Naive B cell (primary cell): ENCODE measurements around the gene SLC25A48. TPM values are rescaled to one million over a fixed set of nuclear protein-coding genes. Genes with fewer than 3 reads are reported as not detected.
"Not testable (repeated sequence)": the region's sequence is repeated elsewhere in the genome, so short reads cannot be mapped to it uniquely, and the experiment has no call there.

ENCODE experiments used
- ATAC-seq, 2 donors: fragments of 150-1000 bp; cut with Tn5 transposase; 2 replicates each; pipeline ENCODE4 v1.10.0; 2021; ENCODE audit warnings: low read depth in 2 of 2, mild to moderate bottlenecking in 2 of 2, moderate library complexity in 2 of 2
- DNase-seq: peaks from one replicate; pipeline ENCODE4 v3.0.0; 2022
- H3K27ac Mint-ChIP-seq, 6 donors: one replicate each; pipeline ENCODE4 v1.8.0; 2020 to 2022; ENCODE audit warnings: mild to moderate bottlenecking in 6 of 6, mixed read lengths in 6 of 6, moderate library complexity in 5 of 6, inconsistent platforms in 2 of 6
- H3K27me3 Mint-ChIP-seq, 3 donors: one replicate each; pipeline ENCODE4 v1.8.0; 2021 to 2022; ENCODE audit warnings: mixed read lengths in 3 of 3, mild to moderate bottlenecking in 1 of 3
- H3K36me3 Mint-ChIP-seq, 2 donors: one replicate each; pipeline ENCODE4 v1.8.0; 2020 to 2022; ENCODE audit warnings: mixed read lengths in 2 of 2, inconsistent platforms in 1 of 2, mild to moderate bottlenecking in 1 of 2
- H3K4me1 Mint-ChIP-seq, 3 donors: one replicate each; pipeline ENCODE4 v1.8.0; 2020 to 2022; ENCODE audit warnings: mixed read lengths in 3 of 3, inconsistent platforms in 1 of 3, mild to moderate bottlenecking in 1 of 3, moderate library complexity in 1 of 3
- H3K4me3 Mint-ChIP-seq, 8 donors: one replicate each; pipeline ENCODE4 v1.8.0; 2020 to 2022; ENCODE audit warnings: mild to moderate bottlenecking in 8 of 8, mixed read lengths in 8 of 8, moderate library complexity in 8 of 8, inconsistent platforms in 2 of 8
- H3K9me3 Mint-ChIP-seq, 7 donors: one replicate each; pipeline ENCODE4 v1.8.0; 2020 to 2022; ENCODE audit warnings: mixed read lengths in 7 of 7, mild to moderate bottlenecking in 5 of 7, inconsistent platforms in 2 of 7, moderate library complexity in 1 of 7
- polyA plus RNA-seq, 6 donors: library from polyadenylated mRNA; unstranded; fragments of 300-500 nt; fragmentation: Illumina TruSeq; gene quantifications; one replicate each; pipeline ENCODE4 v1.2.3, GENCODE V29; 2021; ENCODE audit warnings: low read depth in 6 of 6

Gene SLC25A48
- polyA plus RNA-seq, 6 donors from 2014 or later = not detected

GRCh38 chr5:135832941-135833920 is 1.2 kb upstream of the SLC25A48 start:
- H3K4me1 Mint-ChIP-seq = peaks cover 5 to 9% (median 8%) of the 10 kb centered on the region in 3 donors
- peaks cover 0 to 7% of the 10 kb centered on the region in 2 donors for H3K36me3 Mint-ChIP-seq
- no peak overlapping the region for H3K4me3 Mint-ChIP-seq
- DNase-seq = no peak
- peaks cover 4 to 12% (median 6%) of the 10 kb centered on the region in 7 donors for H3K9me3 Mint-ChIP-seq
- no peak for ATAC-seq
- H3K27ac Mint-ChIP-seq = no peak overlapping the region
- peaks cover 44 to 62% (median 55%) of the 10 kb centered on the region in 3 donors for H3K27me3 Mint-ChIP-seq

DNA sequence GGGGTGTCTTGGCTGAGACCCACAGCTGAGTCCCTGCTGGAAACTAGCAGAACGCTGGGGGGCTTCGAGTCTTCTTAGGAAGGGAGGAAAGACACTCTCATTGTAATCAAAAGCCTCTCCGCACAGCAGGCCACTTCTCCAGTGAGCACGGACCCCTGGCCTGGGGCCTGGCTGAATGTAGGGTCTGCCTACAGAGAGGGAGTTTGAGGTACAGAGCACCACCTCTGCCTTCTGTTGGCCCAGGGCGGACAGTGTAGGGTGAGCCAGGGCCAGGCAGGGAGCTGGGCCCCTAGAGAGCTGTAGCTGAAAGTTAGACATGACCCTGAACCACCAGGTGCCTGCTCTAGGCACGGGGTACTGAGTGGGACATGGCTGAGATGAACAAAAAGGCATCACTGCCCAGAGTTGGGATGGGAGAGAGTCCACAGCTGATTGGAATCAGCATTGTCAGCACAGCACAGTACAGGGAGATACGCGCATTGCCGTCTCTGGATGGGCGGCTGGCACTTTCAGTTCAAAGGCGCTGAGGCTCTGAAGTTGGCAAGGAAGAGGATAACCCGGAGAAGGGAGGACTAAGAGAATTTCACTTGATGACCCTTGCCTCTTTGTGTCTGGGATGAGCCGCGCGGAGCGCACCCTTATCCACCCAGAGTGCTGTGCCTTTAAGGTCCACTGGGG is 363 bp upstream of the SLC25A48 start:
- Mint-ChIP-seq H3K36me3 (peaks cover 0 to 7% of the 10 kb centered on the region in 2 donors), H3K4me1 (peaks cover 5 to 9% (median 8%) of the 10 kb centered on the region in 3 donors), H3K4me3 (peak overlapping the region in 2 of 8 donors; percentile 14 to 39), H3K27ac (no peak overlapping the region), H3K9me3 (peaks cover 5 to 18% (median 11%) of the 10 kb centered on the region in 7 donors), H3K27me3 (peaks cover 44 to 65% (median 55%) of the 10 kb centered on the region in 3 donors)
- ATAC-seq (no peak), DNase-seq (no peak)

DNA sequence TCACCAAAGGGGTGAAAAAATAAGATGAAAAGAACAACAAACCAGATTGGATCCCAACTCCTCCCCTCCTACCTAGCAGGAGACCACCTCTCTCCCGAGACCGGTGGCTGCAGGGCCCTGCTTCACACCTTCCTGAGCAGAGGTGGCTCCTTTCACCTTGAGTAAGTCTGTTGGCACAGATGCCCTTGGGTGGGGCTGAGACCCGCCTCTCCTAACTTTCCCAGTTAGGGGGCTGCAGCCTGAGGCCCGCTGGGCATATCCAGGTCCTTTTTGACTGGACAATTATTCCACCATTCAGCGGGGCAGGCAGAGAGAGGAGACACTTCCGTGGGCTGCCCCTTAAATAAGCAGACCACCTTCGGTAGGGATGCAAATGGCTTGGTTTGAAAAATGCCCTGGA is 1.3 kb downstream of the SLC25A48 start:
- Mint-ChIP-seq H3K9me3 (peaks cover 5 to 33% (median 12%) of the 10 kb centered on the region in 7 donors), H3K4me3 (no peak overlapping the region)

GRCh38 chr5:135838395-135838794 is 3.9 kb downstream of the SLC25A48 start:
- H3K9me3 Mint-ChIP-seq = peaks cover 5 to 39% (median 14%) of the 10 kb centered on the region in 7 donors
- H3K36me3 Mint-ChIP-seq, H3K4me3 Mint-ChIP-seq, H3K4me1 Mint-ChIP-seq, DNase-seq, ATAC-seq, H3K27ac Mint-ChIP-seq: not testable (repeated sequence)
- peaks cover 24 to 50% (median 35%) of the 10 kb centered on the region in 3 donors for H3K27me3 Mint-ChIP-seq

More for the DNA sequence above, 1.3 kb downstream of the SLC25A48 start:
- H3K36me3 Mint-ChIP-seq = peaks cover 0 to 7% of the 10 kb centered on the region in 2 donors
- peaks cover 36 to 69% (median 47%) of the 10 kb centered on the region in 3 donors for H3K27me3 Mint-ChIP-seq
- ATAC-seq (no peak), DNase-seq (no peak)
- no peak overlapping the region for H3K27ac Mint-ChIP-seq
- peaks cover 5 to 9% (median 8%) of the 10 kb centered on the region in 3 donors for H3K4me1 Mint-ChIP-seq

DNA sequence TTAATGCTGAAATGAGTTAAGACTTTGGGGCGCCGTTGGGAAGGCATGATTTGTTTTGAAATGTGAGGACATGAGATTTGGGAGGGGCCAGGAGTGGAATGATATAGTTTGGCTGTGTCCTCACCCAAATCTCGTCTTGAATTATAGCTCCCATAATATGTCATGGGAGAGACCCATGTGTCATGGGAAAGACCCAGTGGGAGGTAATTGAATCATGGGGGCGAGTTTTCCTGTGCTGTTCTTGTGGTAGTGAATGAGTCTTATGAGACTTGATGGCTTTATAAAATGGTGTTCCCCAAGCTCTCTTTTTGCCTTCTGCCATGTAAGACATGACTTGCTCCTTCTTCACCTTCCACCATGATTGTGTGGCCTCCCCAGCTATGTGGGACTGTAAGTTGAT is 5.1 kb downstream of the SLC25A48 start:
- H3K36me3 Mint-ChIP-seq = peaks cover 0 to 7% of the 10 kb centered on the region in 2 donors
- no peak for ATAC-seq
- no peak for DNase-seq
- H3K27me3 Mint-ChIP-seq = peaks cover 21 to 42% (median 24%) of the 10 kb centered on the region in 3 donors
- no peak overlapping the region for H3K27ac Mint-ChIP-seq
- H3K4me1 Mint-ChIP-seq = peaks cover 0 to 4% (median 0%) of the 10 kb centered on the region in 3 donors
- H3K4me3 Mint-ChIP-seq = no peak overlapping the region
- peaks cover 5 to 39% (median 14%) of the 10 kb centered on the region in 7 donors for H3K9me3 Mint-ChIP-seq

DNA sequence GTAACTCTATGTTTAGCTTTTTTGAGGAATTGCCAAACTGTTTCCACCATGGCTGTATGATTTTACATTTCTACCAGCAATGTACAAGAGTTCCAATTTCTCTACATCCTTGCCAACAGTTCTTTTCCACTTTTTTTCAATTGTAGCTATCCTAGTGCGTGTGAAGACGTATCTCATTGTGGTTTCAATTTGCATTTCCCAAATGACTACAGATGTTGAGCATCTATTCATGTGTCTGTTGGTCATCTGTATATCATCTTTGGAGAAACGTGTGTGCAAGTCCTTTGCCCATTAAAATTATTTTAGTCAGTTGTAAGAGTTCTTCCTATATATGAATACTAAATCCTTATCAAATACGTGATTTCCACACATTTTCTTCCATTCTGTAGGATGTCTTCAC is 6.5 kb downstream of the SLC25A48 start:
- Mint-ChIP-seq H3K4me1 (peaks cover 0 to 4% (median 0%) of the 10 kb centered on the region in 3 donors), H3K27me3 (peaks cover 21 to 36% (median 24%) of the 10 kb centered on the region in 3 donors), H3K27ac (no peak overlapping the region), H3K36me3 (peaks cover 0 to 7% of the 10 kb centered on the region in 2 donors), H3K4me3 (no peak overlapping the region), H3K9me3 (peaks cover 5 to 39% (median 14%) of the 10 kb centered on the region in 7 donors)
- DNase-seq (no peak), ATAC-seq (no peak)

DNA sequence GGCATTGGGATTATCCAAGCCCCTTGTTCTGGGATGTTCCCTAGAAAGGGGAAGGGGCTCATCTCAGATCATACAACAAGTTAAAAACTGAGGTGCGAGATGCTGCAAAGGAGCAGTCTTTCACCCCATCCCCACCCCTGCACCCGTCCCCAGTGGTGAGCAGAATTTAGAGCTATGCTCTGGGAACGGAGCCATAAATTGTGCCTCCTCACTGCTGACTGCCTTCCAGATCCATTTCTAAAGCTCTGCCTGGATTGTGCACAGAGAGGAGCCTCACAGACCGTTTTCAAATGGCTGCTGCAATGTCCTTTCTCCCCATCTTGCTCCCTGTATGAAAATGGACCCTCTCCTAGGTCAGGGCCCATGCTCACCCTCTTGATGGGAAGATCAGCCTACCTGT is 8.3 kb downstream of the SLC25A48 start:
- H3K4me1 Mint-ChIP-seq = no peaks in the 10 kb centered on the region
- ATAC-seq = no peak
- DNase-seq = no peak
- peaks cover 12 to 25% (median 18%) of the 10 kb centered on the region in 3 donors for H3K27me3 Mint-ChIP-seq
- H3K4me3 Mint-ChIP-seq = no peak overlapping the region
- H3K36me3 Mint-ChIP-seq = peaks cover 0 to 5% of the 10 kb centered on the region in 2 donors
- H3K9me3 Mint-ChIP-seq = peaks cover 3 to 35% (median 12%) of the 10 kb centered on the region in 7 donors
- H3K27ac Mint-ChIP-seq = no peak overlapping the region

GRCh38 chr5:135843571-135844337 is 9.3 kb downstream of the SLC25A48 start:
- no peaks in the 10 kb centered on the region for H3K4me1 Mint-ChIP-seq
- H3K4me3 Mint-ChIP-seq = no peak overlapping the region
- H3K36me3 Mint-ChIP-seq = no peaks in the 10 kb centered on the region
- H3K27ac Mint-ChIP-seq = no peak overlapping the region
- H3K27me3 Mint-ChIP-seq = peaks cover 11 to 22% (median 14%) of the 10 kb centered on the region in 3 donors
- no peak for DNase-seq
- no peak for ATAC-seq
- H3K9me3 Mint-ChIP-seq = peaks cover 0 to 25% (median 3%) of the 10 kb centered on the region in 7 donors

DNA sequence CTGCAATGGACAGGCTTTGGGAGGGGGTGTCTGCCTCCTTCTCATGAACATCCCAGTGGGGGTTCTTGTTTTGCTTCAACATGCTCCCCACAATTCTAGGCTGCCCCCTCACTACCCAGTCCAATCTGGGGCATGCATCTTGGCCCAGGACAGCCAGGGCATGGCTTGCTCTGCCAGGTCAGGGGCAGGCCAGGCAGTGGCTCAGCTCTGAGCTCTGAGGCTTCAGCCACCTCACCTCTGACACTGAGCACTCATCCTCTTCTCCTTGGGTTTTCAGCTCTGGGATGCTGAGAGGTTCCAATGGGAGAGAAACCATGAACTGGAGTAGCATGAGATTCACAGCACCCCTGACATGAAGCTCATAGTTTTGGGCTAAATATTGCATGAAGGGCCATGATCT is 11.8 kb downstream of the SLC25A48 start:
- ATAC-seq (no peak), DNase-seq (no peak)
- no peaks in the 10 kb centered on the region for H3K4me1 Mint-ChIP-seq
- H3K27ac Mint-ChIP-seq = no peak overlapping the region
- H3K27me3 Mint-ChIP-seq = peaks cover 6 to 20% (median 11%) of the 10 kb centered on the region in 3 donors
- peaks cover 0 to 2% (median 0%) of the 10 kb centered on the region in 7 donors for H3K9me3 Mint-ChIP-seq
- H3K36me3 Mint-ChIP-seq = no peaks in the 10 kb centered on the region
- H3K4me3 Mint-ChIP-seq = no peak overlapping the region

DNA sequence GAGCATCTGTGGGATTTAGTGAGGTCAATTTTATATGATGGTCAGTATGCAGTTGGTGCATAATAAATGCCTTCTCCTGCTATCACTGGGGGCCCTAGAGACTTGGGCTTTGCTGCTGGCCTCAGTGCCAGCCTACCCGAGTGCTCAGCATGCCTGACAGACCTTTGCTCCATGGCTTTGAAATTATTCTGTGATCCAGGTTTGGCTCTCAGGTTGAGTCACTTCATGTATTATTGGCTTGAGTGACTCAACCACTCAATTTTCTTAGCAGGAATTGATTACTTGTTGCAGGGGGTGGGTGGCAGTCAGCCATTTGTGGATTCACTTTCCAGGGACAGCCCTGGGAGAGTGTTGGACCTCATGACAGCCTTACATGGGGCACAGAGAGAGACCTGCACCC is 13.5 kb downstream of the SLC25A48 start:
- Mint-ChIP-seq H3K4me1 (no peaks in the 10 kb centered on the region), H3K27ac (no peak overlapping the region), H3K9me3 (peaks cover 0 to 1% (median 0%) of the 10 kb centered on the region in 7 donors), H3K4me3 (no peak overlapping the region), H3K27me3 (peaks cover 6 to 10% (median 9%) of the 10 kb centered on the region in 3 donors), H3K36me3 (no peaks in the 10 kb centered on the region)
- ATAC-seq (no peak), DNase-seq (no peak)

DNA sequence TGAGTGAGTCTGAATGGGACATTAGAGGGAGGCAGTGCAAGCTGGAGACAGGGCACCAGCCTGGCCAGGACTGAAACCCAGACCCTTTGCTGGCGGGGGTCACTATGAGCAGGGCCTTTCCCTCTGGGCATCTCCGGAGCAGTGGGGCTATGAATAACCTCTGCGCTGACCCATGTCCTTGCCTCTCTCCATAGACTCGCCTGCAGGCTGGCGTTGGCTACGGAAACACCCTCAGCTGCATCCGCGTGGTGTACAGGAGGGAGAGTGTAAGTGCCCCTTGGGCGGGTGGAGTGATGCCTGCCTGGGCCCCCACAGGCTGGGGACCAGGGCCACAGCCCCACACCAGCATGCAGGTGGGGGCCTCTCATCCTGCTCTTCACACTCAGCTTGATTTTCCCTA is 15.8 kb downstream of the SLC25A48 start:
- Mint-ChIP-seq H3K36me3 (no peaks in the 10 kb centered on the region), H3K9me3 (peaks cover 0 to 4% (median 0%) of the 10 kb centered on the region in 7 donors), H3K4me3 (no peak overlapping the region), H3K27me3 (peaks cover 0 to 9% (median 3%) of the 10 kb centered on the region in 3 donors), H3K4me1 (no peaks in the 10 kb centered on the region), H3K27ac (no peak overlapping the region)
- ATAC-seq = no peak
- DNase-seq = no peak

DNA sequence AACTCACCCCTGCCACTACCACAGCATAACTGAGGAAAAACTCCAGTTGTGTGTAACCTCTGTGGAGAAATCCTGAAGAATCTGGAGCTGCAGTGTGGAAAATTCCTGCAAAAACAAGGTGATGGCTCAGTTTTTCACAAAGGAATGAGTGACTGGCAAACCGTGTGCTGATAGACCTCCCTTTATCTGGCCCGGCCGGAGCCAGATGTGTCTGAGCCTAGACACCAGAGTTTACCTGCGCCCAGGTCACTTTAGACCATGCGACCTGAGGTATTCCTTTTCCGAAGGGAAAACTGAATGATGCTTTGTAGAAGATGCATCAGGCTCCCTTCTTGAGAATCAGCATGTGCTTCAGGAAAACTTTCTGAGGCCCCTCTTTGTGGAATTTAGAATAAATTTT is 16.2 kb downstream of the SLC25A48 start:
- DNase-seq (no peak), ATAC-seq (no peak)
- no peak overlapping the region for H3K4me3 Mint-ChIP-seq
- no peaks in the 10 kb centered on the region for H3K4me1 Mint-ChIP-seq
- H3K27ac Mint-ChIP-seq = no peak overlapping the region
- peaks cover under 1 to 10% (median 3%) of the 10 kb centered on the region in 3 donors for H3K27me3 Mint-ChIP-seq
- peaks cover 0 to 4% (median 0%) of the 10 kb centered on the region in 7 donors for H3K9me3 Mint-ChIP-seq
- no peaks in the 10 kb centered on the region for H3K36me3 Mint-ChIP-seq
